Erythroblast (primary cell): ENCODE measurements around the gene MALT1.

Experiments used
- GATA1 ChIP-seq: IDR thresholded peaks from 2 replicates; pipeline ENCODE4 v1.6.1; 2011; ENCODE audit warnings: low read depth, mild to moderate bottlenecking, control low read depth, low read length, moderate library complexity
- POLR2A ChIP-seq: IDR thresholded peaks from 2 replicates; pipeline ENCODE4 v1.6.1; 2011; ENCODE audit warnings: mild to moderate bottlenecking, low read length

DNA sequence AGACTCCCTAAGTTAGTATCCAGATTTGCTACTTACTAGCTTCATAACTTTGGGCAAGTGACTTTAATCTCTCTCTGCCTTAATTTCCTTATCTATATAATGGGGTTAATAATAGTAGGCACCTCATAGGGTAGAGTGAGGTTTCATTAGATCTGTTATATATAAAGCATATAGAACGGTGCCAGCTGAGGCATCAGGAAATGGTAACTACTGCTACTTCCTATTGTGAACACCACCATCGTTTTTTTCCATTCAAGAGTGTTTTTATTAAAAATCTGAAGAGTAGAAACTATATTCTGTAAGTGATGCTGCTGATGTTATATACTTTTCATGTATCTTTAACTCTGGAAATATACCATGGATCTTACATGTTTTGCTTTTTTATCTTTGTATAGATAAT lies 44.3 kb downstream of the MALT1 start:
- TF ChIP-seq POLR2A (no peak), GATA1 (no peak)
